Bone marrow (tissue), 2 donors: ENCODE measurements around the gene SFTPB.

Experiments used
- DNase-seq, 2 donors: peaks; one replicate each; lab custom pipeline; 2025; lab: John Stamatoyannopoulos, UW

Gene SFTPB

GRCh38 chr2:85611705-85612587, 56.1 kb downstream of the SFTPB start, which contains the start of gene C2orf68:
Gene C2orf68, minus strand, starts transcription at chr2:85612066. Its CDS starts 82 bp downstream, at chr2:85611984.
- peak; percentile 65 to 77 for DNase-seq

- DNase-seq = no peak
Observed at GRCh38 chr2:85611217-85611704, 56.7 kb downstream of the SFTPB start.
